Tibial nerve (tissue), 4 donors: Measurements from ENCODE around the gene DPPA3.

ENCODE experiments used
- CTCF ChIP-seq, 5 experiments: fragments of 200-600 bp in 3 of 5; fragments of 450-650 bp in 2 of 5; sonication (generic) in 3 of 5; IDR thresholded peaks; one replicate each; pipeline ENCODE4 v1.5.1; 2016 to 2019; ENCODE audit warnings: antibody characterized with exemption in 5 of 5, mild to moderate bottlenecking in 3 of 5, moderate library complexity in 2 of 5
- EP300 ChIP-seq, 2 donors: sonication (generic); formaldehyde crosslinking; IDR thresholded peaks; one replicate each; pipeline ENCODE4 v1.6.1; 2017; ENCODE audit warnings: antibody characterized with exemption in 2 of 2, mild to moderate bottlenecking in 1 of 2
- POLR2A ChIP-seq, 2 donors: fragments of 450-650 bp; IDR thresholded peaks; one replicate each; pipeline ENCODE4 v1.6.1; 2017; ENCODE audit warnings: antibody characterized with exemption in 2 of 2, mild to moderate bottlenecking in 2 of 2, moderate library complexity in 2 of 2

DNA sequence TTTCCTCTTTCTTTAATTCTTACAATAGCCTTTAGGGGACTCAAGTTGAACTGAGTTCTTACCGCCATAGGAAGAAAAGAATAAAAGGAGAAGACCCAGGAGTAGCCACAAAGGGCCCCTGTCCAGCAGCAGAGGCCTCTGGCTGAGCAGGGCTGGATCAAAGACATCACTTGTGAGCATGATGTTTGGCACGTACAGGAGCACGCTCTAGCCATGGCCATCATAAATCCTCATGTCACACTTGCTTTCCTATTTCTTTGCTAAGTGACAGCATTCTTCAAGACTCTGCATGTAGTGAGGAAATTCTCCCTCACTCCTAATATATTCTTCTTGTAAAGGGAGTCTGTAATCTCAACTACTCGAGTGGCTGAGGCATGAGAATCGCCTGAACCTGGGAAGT is 20.3 kb downstream of the DPPA3 start:
- TF ChIP-seq CTCF (IDR thresholded peaks at IDR 0.05) (no peak), POLR2A (IDR thresholded peaks at IDR 0.05) (no peak), EP300 (IDR thresholded peaks at IDR 0.05) (no peak)
